Calu3 (cell line): ENCODE measurements around the gene PITPNB. TPM values are rescaled to one million over a fixed set of nuclear protein-coding genes. Genes with fewer than 3 reads are reported as not detected.
A peak's percentile ranks its signal among the peaks of the same experiment; 100 is the strongest.

Source experiments
- BruUV-seq: library from RNA; stranded (reverse); fragments of 400-500 nt; replicated peaks from 2 replicates; lab custom pipeline; 2021; lab: Mats Ljungman, UMichigan
- CTCF ChIA-PET: fragments of 300-600 bp; sonication (Branson Sonifier 250); formaldehyde crosslinking; loops from one replicate; lab custom pipeline; 2022; ENCODE audit warnings: antibody characterized with exemption; lab: Charles Lee
- DNase-seq: peaks from one replicate; pipeline ENCODE4 v3.0.0; 2022
- H3K27ac Mint-ChIP-seq: one replicate; pipeline ENCODE4 v1.8.0; 2022; ENCODE audit warnings: mixed read lengths; ENCODE audit not compliant: unreplicated experiment
- H3K27me3 Mint-ChIP-seq: one replicate; pipeline ENCODE4 v1.8.0; 2022; ENCODE audit warnings: mixed read lengths; ENCODE audit not compliant: unreplicated experiment
- H3K36me3 Mint-ChIP-seq: one replicate; pipeline ENCODE4 v1.8.0; 2022; ENCODE audit warnings: mild to moderate bottlenecking, moderate library complexity, mixed read lengths; ENCODE audit not compliant: insufficient read depth, unreplicated experiment
- H3K4me1 Mint-ChIP-seq: one replicate; pipeline ENCODE4 v1.8.0; 2022; ENCODE audit warnings: mild to moderate bottlenecking, low read depth, mixed read lengths; ENCODE audit not compliant: unreplicated experiment
- H3K4me3 Mint-ChIP-seq: one replicate; pipeline ENCODE4 v1.8.0; 2022; ENCODE audit warnings: mild to moderate bottlenecking, low read depth, moderate library complexity, mixed read lengths; ENCODE audit not compliant: unreplicated experiment
- H3K9me3 Mint-ChIP-seq: one replicate; pipeline ENCODE4 v1.8.0; 2022; ENCODE audit warnings: low read depth, mixed read lengths; ENCODE audit not compliant: unreplicated experiment
- CTCF ChIP-seq: fragments of 200-600 bp; IDR thresholded peaks from one replicate; pipeline ENCODE4 v1.8.0; 2022; ENCODE audit warnings: antibody characterized with exemption; ENCODE audit not compliant: unreplicated experiment
- intact Hi-C: fragments of 100-400 bp; cut with micrococcal nuclease; formaldehyde crosslinking; loops from one replicate; pipeline ENCODE4 v1.10.0; 2022; ENCODE audit not compliant: unreplicated experiment
- total RNA-seq: library from RNA; stranded (reverse); gene quantifications from 2 replicates; pipeline ENCODE4 v1.2.3, GENCODE V29; 2022

The PITPNB gene
- total RNA-seq, 1 experiment from 2014 or later: 136 TPM

GRCh38 chr22:27912101-27912500 is 7.0 kb downstream of the PITPNB start:
- no TSS peak for BruUV-seq
- intact Hi-C loops: no loop called here
- CTCF ChIA-PET: no interaction called here
- Mint-ChIP-seq H3K27me3 (no peaks in the 10 kb centered on the region), H3K27ac (no peak overlapping the region), H3K36me3 (peaks cover 53% of the 10 kb centered on the region), H3K4me3 (no peak overlapping the region), H3K4me1 (peaks cover 40% of the 10 kb centered on the region), H3K9me3 (no peaks in the 10 kb centered on the region)
- TF ChIP-seq CTCF: no peak
- no peak for DNase-seq

GRCh38 chr22:27911330-27911729 is 7.7 kb downstream of the PITPNB start:
- TF ChIP-seq CTCF: no peak
- peaks cover 34% of the 10 kb centered on the region for H3K4me1 Mint-ChIP-seq
- H3K4me3 Mint-ChIP-seq: no peak overlapping the region
- H3K9me3 Mint-ChIP-seq: no peaks in the 10 kb centered on the region
- no peak for DNase-seq
- BruUV-seq: no TSS peak
- H3K27me3 Mint-ChIP-seq: no peaks in the 10 kb centered on the region
- intact Hi-C loops: no loop called here
- CTCF ChIA-PET: no interaction called here
- H3K36me3 Mint-ChIP-seq: peaks cover 58% of the 10 kb centered on the region
- H3K27ac Mint-ChIP-seq: no peak overlapping the region

- intact Hi-C loops: no loop called here
- Mint-ChIP-seq H3K4me1 (no peaks in the 10 kb centered on the region), H3K4me3 (no peak overlapping the region), H3K36me3 (peaks cover 34% of the 10 kb centered on the region), H3K27me3 (no peaks in the 10 kb centered on the region), H3K27ac (peak overlapping the region; percentile 58), H3K9me3 (no peaks in the 10 kb centered on the region)
- CTCF ChIA-PET: no interaction called here
- TF ChIP-seq CTCF: no peak
- DNase-seq: no peak
- no TSS peak for BruUV-seq
These were observed 12.8 kb downstream of the PITPNB start for GRCh38 chr22:27906241-27906640.

GRCh38 chr22:27905653-27906052 is 13.4 kb downstream of the PITPNB start:
- BruUV-seq: no TSS peak
- no peak for TF ChIP-seq CTCF
- Mint-ChIP-seq H3K4me3 (no peak overlapping the region), H3K9me3 (no peaks in the 10 kb centered on the region), H3K27me3 (no peaks in the 10 kb centered on the region), H3K4me1 (no peaks in the 10 kb centered on the region), H3K27ac (peak overlapping the region; percentile 58), H3K36me3 (peaks cover 35% of the 10 kb centered on the region)
- CTCF ChIA-PET: no interaction called here
- no peak for DNase-seq
- intact Hi-C loops: no loop called here
